NCI-H526 (cell line): Measurements from ENCODE around the gene METTL25B.

Experiments used
- DNase-seq, 2 experiments: peaks; one replicate each; lab custom pipeline; 2025; lab: John Stamatoyannopoulos, UW

The METTL25B gene

GRCh38 chr1:156700736-156701531 is 27.3 kb upstream of the METTL25B start:
- no peak for DNase-seq

GRCh38 chr1:156703336-156703735 is 24.9 kb upstream of the METTL25B start:
- DNase-seq: no peak

GRCh38 chr1:156703741-156704140 is 24.5 kb upstream of the METTL25B start:
- no peak for DNase-seq

GRCh38 chr1:156704166-156704711 is 24.0 kb upstream of the METTL25B start:
- no peak for DNase-seq

- peak in 1 of 2 experiments; percentile 65 for DNase-seq
These were observed 23.3 kb upstream of the METTL25B start for GRCh38 chr1:156704930-156705320.

GRCh38 chr1:156705321-156705917 is 22.9 kb upstream of the METTL25B start, which contains the start of gene CRABP2:
TSS of gene CRABP2 (minus strand) at chr1:156705583. CDS start at chr1:156705446, 137 bp downstream.
- DNase-seq: peak; percentile 73 to 86

- peak; percentile 74 to 92 for DNase-seq
These were observed 22.2 kb upstream of the METTL25B start for GRCh38 chr1:156705918-156706656.

GRCh38 chr1:156706657-156707416 is 21.4 kb upstream of the METTL25B start:
- DNase-seq: peak in 1 of 2 experiments; percentile 70

GRCh38 chr1:156707417-156708217 is 20.7 kb upstream of the METTL25B start:
- DNase-seq: no peak

- no peak for DNase-seq
These were observed 20.0 kb upstream of the METTL25B start for GRCh38 chr1:156708218-156708661.

GRCh38 chr1:156709031-156709430 is 19.2 kb upstream of the METTL25B start:
- no peak for DNase-seq

GRCh38 chr1:156709757-156710489 is 18.3 kb upstream of the METTL25B start:
- DNase-seq: peak in 1 of 2 experiments; percentile 43

- no peak for DNase-seq
These were observed 17.1 kb upstream of the METTL25B start for GRCh38 chr1:156711011-156711817.

GRCh38 chr1:156712626-156713025 is 15.6 kb upstream of the METTL25B start:
- no peak for DNase-seq

GRCh38 chr1:156714830-156715229 is 13.4 kb upstream of the METTL25B start:
- no peak for DNase-seq

- DNase-seq: peak; percentile 48 to 59
These were observed 10.9 kb upstream of the METTL25B start for GRCh38 chr1:156717351-156717750.

- DNase-seq: no peak
These were observed 7.1 kb upstream of the METTL25B start for GRCh38 chr1:156721131-156721530.

GRCh38 chr1:156721535-156721934 is 6.7 kb upstream of the METTL25B start:
- no peak for DNase-seq

GRCh38 chr1:156725683-156726280 is 2.5 kb upstream of the METTL25B start:
- peak; percentile 87 to 97 for DNase-seq
